Activated T-cell treated with anti-CD3 and anti-CD28 coated beads for 1 hour (primary cell): ENCODE results near the gene MTHFD2L.
"Not testable (repeated sequence)": the region's sequence is repeated elsewhere in the genome, so short reads cannot be mapped to it uniquely, and the experiment has no call there.

Source experiments
- DNase-seq: peaks from one replicate; pipeline ENCODE4 v3.0.0-alpha.2; 2020; ENCODE audit warnings: low read depth

Gene MTHFD2L

DNA sequence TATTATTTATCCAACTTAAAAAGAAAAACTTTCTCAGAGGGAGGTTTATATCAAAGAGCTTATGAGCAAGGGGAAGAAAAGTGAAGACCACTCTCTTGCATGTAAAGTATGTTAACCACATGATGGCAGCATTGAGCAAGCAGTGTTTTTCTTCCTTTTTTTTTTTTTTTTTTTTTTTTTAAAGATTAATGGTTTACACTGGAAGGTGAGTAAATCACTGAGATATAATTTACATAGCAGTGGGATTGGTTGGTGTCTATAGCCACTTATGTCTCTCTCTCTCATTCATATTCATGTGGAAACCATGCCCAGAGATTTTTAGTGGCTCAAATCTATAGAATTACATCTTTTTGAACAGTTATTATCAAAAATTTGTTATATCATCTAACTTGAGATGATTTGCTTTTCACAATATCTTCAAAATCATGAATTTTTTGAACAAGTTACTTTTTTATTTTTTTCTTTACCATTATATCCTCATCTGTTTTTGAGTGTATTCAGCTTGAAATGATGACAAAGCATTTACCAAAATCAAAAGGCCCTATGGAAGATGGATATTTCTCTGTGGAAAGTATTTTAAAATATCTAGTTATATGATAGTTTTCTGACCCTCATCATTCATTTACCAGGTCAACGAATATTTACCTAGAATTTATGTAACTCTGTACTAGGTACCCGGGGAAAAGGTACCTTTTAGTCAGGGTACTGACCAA is 31.6 kb downstream of the MTHFD2L start:
- DNase-seq, result no peak

- DNase-seq, result no peak
Measured at GRCh38 chr4:74190332-74190731, 32.4 kb downstream of the MTHFD2L start.

- DNase-seq, result no peak
Measured at GRCh38 chr4:74190919-74191397, 33.0 kb downstream of the MTHFD2L start.

DNA sequence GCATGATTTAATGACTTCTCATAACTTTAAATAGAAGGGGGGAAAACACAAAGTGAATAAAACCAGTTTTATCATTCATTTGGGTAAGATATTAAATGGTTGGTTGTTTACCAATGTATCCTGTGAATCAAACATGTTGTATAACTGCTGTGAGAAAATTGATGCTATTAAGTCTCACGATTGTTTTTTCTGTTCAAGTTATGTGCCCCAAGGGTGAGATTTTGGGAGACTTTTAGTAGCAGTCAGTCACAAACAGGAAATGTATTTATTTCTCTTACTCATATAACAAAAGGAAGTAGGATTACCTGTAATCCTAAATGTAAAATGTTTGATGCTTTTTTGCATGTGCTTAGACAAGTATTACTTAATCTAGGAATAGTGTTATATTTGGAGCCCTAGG is 39.2 kb downstream of the MTHFD2L start:
- DNase-seq, result no peak

- DNase-seq, result no peak
Measured at GRCh38 chr4:74202062-74202586, 44.2 kb downstream of the MTHFD2L start.

DNA sequence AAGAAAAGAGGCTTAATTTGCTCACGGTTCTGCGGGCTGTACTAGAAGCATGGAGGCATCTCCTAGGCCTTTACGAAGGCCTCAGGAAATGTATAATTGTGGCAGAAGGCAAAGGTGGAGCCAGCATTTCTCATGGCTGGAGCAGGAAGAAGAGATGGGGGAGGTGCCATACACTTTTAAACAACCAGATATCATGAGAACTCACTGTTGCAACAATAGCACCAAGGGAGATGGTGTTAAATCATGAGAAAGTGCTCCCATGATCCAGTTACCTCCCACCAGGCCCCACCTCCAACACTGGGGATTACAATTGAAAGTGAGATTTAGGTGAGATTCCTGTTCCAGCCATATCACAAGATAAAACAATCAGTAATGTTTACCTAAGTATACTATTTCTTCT is 45.5 kb downstream of the MTHFD2L start:
- no peak for DNase-seq

DNA sequence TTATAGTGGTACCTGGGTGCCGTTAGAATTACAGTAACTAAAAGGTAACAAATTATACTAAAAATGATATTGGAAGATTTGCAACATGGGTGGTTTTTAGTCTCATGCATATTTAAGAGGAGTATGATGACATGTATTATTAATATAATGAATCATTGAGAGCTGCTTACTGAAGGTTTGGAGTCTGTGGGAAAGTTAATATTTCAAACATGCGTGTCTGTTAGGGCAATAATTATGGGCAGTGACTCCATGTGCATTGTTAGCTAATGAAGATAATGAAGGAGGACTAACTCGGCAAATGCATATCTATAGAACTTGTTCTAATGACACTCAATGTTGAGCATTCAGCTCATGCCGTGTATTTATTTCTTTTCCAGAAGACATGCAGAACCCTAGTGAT is 47.1 kb downstream of the MTHFD2L start:
- DNase-seq, result no peak

- DNase-seq, result no peak
Measured at GRCh38 chr4:74205559-74205958, 47.6 kb downstream of the MTHFD2L start.

DNA sequence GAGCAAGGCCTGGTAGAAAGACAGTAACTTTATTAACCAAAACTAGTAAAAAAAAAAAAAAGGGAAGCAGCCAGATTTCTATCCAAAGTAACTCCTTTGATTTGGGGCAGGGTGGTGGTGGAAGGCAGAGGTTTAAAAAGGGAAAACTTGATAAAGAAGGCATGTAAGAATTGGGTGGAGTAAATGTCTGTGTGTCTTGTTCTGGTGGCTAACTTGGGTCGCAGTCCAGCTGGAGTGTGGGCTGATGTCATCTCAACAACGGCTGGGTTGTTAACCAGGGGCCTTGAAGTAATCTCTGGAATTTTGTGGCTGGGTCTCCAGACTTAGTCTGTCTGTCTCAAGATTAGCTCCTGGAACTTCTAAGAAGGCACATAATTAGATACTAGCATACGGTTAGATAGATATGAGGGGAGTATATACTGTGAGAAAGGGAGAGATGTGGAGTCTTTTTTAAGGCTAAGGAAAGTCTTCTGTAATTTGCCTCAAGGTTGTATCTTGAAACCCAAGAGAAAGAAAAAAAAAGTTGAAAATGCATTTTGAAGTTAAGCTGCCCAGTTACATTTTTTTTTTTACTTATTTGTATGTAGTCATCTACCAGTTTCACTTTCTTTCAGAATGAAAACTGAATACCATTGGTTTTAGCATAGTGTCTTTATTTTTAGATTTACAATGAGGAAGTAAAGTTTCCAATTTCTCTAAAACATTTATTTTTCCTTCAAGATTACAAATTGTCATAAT is 48.3 kb downstream of the MTHFD2L start:
- no peak for DNase-seq

DNA sequence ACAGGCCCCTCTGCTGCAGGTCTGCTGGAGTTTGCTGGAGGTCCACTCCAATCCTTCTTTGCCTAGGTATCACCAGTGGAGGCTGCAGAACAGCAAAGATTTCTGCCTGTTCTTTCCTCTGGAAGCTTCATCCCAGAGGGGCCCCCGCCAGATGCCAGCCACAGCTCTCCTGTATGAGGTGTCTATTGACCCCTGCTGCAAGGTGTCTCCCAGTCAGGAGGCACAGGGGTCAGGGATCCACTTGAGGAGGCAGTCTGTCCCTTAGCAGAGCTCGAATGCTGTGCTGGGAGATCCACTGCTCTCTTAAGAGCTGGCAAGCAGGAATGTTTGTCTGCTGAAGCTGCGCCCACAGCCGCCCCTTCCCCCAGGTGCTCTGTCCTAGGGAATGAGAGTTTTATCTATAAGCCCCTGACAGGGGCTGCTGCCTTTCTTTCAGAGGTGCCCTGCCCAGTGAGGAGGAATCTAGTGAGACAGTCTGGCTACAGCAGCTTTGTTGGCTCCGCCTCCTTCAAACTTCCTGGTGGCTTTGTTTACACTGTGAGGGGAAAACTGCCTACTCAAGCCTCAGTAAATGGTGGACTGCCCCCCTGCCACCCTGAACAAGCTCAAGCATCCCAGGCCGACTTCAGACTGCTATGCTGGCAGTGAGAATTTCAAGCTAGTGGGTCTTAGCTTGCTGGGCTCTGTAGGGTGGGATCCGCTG is 56.7 kb downstream of the MTHFD2L start:
- DNase-seq, result not testable (repeated sequence)

- not testable (repeated sequence) for DNase-seq
Measured at GRCh38 chr4:74215236-74215635, 57.3 kb downstream of the MTHFD2L start.

GRCh38 chr4:74217365-74217764 is 59.4 kb downstream of the MTHFD2L start:
- DNase-seq, result no peak

DNA sequence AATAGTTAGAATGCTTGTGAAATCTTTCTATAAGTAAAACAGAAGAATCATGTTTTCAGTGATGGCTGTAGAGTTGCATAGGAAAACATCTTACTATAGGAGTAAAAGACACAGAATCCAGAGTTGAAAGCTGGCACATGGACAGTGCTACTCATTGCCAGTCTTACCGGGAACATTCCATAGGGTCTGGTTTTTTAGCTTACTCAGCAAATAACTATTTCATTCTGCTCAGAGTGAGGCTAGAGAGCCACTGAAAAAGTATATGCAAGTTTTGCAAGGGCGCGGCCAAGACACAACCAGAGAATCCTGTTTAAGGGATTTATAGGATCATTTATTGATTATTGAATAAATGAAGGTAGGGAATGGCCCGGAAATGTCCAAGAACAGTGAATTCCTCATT is 60.3 kb downstream of the MTHFD2L start:
- DNase-seq, result no peak

DNA sequence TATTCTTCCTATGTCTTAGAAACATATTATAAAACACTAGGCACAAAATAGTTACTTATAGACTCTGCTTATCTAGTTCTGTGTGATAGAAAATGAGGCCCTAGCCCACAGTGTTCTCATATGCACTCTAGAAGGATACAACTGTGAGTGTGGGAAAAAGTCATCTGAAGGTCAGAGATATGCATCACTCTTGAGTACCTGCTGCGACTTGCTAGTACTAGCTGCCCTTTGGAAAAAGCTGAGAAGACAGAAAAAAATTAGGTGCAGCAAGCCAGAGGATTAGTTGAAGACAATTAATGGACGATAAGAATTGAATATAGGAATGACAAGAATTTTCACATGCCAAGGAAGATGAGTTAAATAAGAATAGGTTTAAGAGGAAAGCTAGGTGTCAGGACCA is 61.3 kb downstream of the MTHFD2L start:
- no peak for DNase-seq

GRCh38 chr4:74223098-74223497 is 65.2 kb downstream of the MTHFD2L start:
- DNase-seq, result no peak

GRCh38 chr4:74223801-74224200 is 65.9 kb downstream of the MTHFD2L start:
- DNase-seq, result no peak

DNA sequence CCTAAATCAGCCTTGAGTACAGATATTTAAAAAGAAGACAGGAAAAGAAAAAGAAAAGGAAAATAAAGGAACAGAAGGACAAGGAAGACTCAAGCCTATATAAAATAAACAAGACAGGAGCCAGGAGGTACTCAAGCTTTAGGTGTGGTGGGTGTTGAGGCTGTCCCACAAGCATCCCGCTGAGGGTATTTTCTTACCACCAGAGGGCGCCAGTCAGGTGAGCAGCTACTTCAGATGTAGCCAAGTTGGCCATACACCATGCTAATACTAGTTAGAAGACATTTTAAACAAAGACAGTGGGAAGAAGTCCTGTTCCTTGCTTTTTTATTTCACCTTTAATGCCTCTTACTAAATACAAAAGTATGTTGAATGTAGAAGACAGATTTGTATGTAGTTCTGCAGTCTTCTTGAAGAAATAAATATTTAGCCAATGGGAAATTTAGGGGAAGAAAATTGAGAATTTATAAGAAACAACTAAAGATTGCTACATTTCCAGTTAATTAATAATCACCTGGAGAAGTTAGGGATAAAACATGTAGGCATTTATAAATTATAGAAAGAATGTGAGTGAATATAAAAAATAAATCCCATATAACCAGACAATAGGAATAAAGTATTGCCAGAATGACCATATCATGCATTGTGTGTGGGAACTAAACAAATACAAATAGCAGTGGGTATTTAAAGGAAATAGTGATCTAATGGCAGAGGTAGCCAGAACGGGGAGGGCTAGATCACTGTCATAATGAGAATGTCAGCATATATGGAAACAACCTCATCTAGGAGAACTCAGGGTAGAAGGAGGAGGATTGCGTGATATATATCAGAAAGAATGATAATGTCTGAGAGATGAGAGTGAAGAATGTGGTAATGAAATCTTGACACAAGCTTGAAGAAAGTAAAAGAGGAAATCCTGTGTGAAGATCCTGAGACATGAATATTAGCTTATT is 71.0 kb downstream of the MTHFD2L start:
- DNase-seq, result peak; percentile 63

DNA sequence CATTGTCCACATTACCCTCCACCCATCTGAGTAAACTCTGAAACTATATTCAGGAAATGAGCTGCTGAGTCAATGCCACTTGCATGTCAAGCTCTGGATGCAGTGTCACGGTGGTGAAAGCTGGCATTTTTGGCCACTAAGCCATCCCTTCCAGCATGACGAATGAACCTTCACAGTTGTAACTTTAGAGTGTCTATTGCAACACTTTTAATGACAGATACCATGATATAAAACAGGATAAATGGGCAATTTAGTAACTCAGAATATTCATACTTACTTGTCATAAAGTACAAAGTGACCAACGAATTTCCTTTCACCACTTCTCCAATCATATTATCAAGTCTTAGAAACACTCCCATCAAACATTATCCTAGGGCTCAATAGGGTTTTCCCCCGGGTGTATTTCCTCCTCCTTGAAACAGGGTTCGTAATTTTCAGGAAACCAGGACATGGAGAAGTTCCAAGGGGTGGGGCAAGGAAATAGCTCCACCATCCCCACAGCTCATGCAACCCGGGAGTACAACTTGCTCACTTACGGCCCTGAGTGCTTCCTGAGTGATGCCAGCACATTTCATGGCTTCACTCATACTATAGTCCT is 73.1 kb downstream of the MTHFD2L start:
- DNase-seq, result no peak

DNA sequence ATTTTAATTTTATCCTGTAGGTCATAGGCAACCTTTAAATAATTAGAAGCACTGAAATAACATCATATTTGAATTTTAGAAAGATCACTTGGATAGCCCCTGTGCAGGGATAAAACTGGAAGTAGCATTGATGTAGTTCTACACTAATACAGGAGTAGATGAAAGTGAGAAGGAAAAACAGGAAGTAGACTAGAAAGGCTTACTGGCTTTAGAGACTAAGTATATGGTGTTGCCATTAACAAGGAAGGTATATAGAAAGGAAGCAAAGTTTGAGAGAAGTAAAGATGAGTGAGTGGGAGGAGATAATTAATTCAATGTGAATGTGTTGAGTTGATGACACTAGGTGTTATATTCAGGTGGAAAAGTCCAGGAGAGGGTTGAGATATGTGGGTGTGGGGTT is 77.2 kb downstream of the MTHFD2L start:
- DNase-seq, result no peak

DNA sequence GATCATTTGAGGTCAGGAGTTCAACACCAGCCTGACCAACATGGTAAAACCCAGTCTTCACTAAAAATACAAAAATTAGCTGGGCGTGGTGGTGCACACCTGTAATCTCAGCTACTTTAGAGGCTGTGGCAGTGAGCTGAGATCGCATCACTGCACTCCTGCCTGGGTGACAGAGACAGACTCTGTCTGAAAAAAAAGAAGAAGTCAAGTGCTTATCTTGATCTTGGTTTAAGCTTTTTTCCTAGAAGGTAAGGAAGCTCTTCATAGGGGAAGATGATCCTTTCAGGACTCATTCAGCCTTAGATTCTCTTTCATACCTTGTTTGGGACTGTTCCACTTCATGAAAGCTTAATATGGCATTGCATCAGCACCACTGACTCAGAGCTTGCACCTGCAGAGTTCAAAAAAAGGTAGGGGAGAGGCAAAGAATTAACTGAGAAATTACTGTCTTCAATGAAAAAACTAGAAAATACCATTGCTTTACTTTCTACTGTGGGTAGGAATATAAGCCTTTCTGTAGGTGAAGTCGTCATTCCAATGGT is 79.6 kb downstream of the MTHFD2L start:
- DNase-seq, result no peak

GRCh38 chr4:74244049-74244448 is 86.1 kb downstream of the MTHFD2L start:
- no peak for DNase-seq
